Epithelial cell of esophagus (primary cell): ENCODE results near the gene ENTPD6.

Experiments used
- DNase-seq: peaks from one replicate; pipeline ENCODE4 v3.0.0; 2010; ENCODE audit warnings: low read depth
- H3K4me3 ChIP-seq: 2 replicates; pipeline ENCODE4 v1.5.1; 2011; ENCODE audit warnings: mild to moderate bottlenecking, low read length, control low read depth
- TF ChIP-seq, protein P1 (sequence below): IDR thresholded peaks from 2 replicates; pipeline ENCODE4 v1.5.1; 2011; ENCODE audit warnings: low read depth, mild to moderate bottlenecking, low read length, control low read depth, inconsistent platforms; ENCODE audit not compliant: insufficient read depth; ENCODE audit errors: missing control alignments

ENTPD6 gene

DNA sequence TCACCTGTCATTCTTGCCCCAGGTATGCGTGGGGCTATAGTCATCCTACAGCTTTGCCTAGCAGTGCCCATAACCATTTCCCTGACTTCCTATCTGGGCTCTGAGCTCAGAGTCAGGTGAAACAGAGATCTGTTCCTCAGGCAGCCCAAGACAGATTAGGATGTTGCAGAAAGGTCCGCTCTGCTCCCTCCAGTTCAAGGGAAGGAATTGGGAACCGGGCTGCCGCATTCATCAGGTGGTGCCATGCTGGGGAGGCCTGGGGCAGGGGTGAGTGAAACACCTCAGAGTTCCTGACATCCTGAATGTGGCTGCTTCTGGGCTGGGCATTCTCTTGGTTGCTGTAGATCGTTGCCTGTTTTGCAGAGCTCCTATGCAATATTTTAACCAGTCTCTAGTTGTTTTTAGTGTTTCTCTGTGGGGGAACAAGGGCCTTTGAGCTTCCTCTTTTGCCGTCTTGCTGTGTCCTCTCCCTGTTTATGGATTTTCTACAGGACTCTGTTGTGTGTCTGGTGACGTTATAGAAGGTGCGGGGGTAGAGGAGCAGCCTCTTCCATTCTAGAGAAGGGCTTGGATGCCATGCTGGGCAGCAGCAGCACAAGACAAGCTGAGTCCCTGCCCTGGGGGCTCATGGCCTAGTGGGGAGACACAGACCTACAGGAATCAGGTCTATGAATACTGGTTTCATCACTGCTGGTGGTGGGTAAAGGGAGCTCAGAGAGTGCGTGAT, 9.2 kb downstream of the ENTPD6 start:
- DNase-seq, result no peak
- TF ChIP-seq, protein P1, sequence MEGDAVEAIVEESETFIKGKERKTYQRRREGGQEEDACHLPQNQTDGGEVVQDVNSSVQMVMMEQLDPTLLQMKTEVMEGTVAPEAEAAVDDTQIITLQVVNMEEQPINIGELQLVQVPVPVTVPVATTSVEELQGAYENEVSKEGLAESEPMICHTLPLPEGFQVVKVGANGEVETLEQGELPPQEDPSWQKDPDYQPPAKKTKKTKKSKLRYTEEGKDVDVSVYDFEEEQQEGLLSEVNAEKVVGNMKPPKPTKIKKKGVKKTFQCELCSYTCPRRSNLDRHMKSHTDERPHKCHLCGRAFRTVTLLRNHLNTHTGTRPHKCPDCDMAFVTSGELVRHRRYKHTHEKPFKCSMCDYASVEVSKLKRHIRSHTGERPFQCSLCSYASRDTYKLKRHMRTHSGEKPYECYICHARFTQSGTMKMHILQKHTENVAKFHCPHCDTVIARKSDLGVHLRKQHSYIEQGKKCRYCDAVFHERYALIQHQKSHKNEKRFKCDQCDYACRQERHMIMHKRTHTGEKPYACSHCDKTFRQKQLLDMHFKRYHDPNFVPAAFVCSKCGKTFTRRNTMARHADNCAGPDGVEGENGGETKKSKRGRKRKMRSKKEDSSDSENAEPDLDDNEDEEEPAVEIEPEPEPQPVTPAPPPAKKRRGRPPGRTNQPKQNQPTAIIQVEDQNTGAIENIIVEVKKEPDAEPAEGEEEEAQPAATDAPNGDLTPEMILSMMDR, result no peak

DNA sequence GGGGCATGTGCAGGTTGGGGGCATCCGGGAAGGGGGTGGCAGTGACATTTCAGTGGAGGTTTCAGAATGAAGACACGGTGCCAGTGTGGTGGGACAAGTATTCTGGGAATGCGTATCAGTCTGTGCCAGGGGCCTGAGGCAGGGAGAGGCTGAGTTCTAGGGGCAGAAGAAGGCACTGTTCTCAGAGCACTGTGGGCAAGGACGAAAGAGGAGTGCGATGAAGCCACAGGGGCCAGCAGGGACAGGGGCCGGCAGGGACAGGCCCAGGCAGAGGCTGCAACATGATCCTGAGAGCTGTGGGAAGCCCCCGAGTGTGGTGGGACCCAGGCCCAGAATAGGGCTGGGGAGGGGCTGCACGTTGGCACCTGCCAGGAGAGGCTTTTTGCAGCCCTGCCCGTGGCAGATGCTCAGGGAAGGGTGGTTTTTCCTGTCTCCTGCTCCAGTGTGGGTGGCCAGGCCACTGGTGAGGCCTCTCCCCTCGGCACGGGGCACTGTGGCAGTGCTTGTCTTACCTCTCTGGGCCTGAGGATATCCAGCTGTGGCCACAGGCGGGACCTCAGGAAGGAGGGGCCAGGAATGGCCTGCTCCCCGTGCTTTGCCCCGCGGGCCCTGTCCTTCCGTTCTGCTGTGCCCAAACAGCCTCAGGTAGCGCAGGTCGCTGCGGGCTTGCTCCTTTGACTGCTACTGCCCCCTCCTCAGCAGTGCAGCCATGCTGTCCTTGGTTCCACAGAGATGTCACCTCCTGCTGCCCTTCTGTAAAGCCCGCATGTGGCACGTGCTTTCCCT, 10.0 kb downstream of the ENTPD6 start:
- DNase-seq, result no peak
- no peak overlapping the region for H3K4me3 ChIP-seq
- TF ChIP-seq, protein P1, result no peak

More for the DNA sequence above, 9.2 kb downstream of the ENTPD6 start:
- H3K4me3 ChIP-seq, result no peak overlapping the region

DNA sequence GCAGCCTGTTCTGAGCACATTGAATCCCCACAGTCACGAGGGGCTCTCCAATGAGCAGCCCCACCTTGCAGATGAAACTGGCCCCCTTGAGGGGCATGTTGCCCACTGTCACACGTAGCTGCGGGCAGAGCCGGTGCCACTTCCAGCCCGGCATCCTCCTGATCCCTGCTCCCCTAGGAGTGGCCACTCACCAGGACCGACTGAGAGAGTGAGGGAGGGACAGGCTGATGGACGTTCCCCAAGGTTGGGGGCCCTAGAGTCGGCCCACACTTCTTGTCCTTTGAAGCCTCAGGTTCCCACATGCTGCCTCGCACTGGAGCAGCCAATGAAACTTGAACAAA, 10.5 kb downstream of the ENTPD6 start:
- no peak overlapping the region for H3K4me3 ChIP-seq
- TF ChIP-seq, protein P1, result no peak
- no peak for DNase-seq

DNA sequence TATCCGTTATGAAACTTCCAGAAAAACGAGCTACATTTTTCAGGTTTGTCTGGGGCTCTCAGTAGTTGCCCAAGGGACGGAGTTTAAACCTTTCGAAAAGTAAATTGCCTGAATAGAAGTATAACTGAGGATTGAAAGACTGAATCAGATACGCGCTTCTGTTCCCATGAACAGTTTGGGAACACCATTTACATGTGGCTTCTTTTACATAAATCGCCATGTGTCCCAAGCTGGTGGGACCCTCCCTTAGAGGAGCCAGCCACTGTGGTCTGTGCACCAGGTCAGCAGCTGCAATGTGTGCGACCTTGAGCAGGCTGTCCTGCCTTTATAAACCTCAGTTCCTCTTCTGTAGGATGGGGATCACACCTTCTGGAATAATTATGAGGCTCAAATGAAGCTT, 11.0 kb downstream of the ENTPD6 start:
- TF ChIP-seq, protein P1, result no peak
- no peak overlapping the region for H3K4me3 ChIP-seq
- no peak for DNase-seq

DNA sequence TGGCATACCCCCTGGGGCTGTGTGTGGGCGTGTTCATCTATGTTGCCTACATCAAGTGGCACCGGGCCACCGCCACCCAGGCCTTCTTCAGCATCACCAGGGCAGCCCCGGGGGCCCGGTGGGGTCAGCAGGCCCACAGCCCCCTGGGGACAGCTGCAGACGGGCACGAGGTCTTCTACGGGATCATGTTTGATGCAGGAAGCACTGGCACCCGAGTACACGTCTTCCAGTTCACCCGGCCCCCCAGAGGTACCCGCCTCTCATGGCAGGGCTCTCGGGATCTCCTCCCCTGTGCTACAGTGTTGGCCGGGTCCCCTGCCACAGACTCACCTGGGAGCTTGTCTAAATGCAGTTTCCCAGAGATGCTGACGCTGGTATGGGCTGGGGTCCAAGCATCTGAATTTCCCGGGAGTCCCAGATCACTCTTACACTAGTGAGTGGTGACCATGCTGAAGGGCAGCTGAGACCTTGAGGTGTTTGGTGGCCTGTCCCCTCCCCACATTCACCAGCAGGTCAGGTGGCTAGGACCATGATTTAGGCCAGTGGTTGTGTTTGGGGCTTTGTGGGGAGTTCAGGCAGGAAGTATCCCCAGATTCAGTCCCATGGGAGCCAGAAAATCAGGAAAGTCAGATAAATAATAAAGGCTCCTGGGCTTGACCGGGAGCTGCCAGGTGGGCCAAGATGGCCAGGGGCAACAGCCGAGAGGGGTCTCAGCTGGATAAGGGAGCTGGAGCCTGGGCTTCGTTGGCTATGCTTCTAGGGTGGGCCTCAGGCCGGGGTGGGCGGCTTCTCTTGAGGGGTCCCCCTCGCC, 11.8 kb downstream of the ENTPD6 start:
- DNase-seq, result no peak
- TF ChIP-seq, protein P1, result no peak
- no peak overlapping the region for H3K4me3 ChIP-seq

DNA sequence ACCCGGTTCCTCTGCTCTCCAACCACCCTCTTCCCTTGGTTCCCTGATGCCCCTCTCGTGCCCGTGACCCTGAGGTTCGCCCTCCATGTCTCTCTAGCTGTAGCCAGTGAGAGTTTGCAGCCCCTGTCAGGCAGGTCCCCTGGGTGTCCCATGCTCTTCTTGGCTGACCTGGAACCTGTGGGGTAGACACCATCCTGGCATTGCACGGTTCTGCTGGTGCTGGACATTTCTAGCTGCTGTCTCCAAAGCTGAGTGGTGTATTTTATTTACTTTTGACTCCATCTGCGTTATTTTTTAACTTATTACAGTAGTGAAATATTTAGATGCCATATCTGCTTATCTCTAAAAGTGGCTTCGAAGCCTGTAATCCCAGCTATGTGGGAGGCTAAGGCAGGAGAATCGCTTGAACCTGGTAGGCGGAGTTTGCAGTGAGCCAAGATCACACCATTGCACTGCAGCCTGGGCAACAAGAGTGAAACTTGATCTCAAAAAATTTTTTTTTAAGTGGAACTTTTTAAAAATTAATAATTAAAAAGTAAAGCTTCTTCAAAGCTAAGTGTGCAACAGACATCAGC, 12.5 kb downstream of the ENTPD6 start:
- TF ChIP-seq, protein P1, result no peak
- H3K4me3 ChIP-seq, result no peak overlapping the region

More for the DNA sequence above, 12.5 kb downstream of the ENTPD6 start:
- no peak for DNase-seq
